AG20443 (cell line): ENCODE results near the gene AHCYL1.
A peak's percentile ranks its signal among the peaks of the same experiment; 100 is the strongest.

Source experiments
- DNase-seq: peaks from one replicate; pipeline ENCODE4 v3.0.0; 2012; ENCODE audit warnings: low spot score, mixed read lengths

The AHCYL1 gene

GRCh38 chr1:110063781-110064180, 79.2 kb downstream of the AHCYL1 start:
- DNase-seq = no peak

- no peak for DNase-seq
These were observed 80.2 kb downstream of the AHCYL1 start for GRCh38 chr1:110064576-110065337.

- DNase-seq = peak; percentile 43
These were observed 81.3 kb downstream of the AHCYL1 start for GRCh38 chr1:110065841-110066240.

DNA sequence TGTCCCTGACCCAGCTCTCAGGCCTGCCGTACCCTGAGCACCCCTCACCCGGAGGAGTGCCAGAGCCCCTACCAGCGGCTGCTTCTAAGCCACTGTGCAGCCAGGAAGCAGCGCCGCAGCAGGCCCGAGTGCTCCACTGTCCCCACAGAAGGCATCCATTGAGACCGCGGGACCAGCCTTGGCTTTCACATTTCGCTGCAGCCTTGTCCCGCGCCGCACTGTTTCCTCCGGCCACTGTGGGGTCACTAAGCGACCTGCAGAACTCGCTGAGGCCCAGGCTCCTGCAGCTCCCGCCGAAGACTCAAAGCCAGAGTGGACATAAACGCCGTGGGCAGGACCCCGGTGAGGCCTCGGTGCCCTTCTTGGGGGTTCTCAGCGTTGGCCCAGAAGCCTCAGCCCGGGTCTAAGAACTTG, 82.9 kb downstream of the AHCYL1 start:
- DNase-seq = no peak

- DNase-seq = no peak
These were observed 83.5 kb downstream of the AHCYL1 start for GRCh38 chr1:110067893-110068645.

GRCh38 chr1:110068646-110069403, 84.3 kb downstream of the AHCYL1 start:
- DNase-seq = no peak

GRCh38 chr1:110069404-110070281, 85.1 kb downstream of the AHCYL1 start:
- no peak for DNase-seq

DNA sequence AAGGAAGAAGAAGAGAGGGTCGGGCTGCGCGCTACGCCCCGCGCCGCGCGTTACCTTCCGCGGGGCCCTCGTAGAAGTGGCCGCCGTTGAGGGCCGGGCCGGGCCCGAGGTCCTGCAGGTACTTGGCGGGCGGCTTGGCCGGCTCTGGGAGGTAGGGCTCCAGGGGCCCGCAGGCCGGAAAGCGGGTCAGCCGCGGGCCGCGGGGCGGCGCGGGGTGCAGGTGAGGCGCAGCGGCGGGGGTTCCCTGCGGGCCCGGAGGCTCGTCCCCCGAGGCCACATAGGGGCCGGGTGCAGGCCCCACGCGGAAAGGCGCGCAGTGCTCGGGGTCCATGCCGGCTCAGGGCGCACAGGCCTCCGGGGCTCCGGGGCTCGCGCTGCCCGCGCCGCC, 85.7 kb downstream of the AHCYL1 start:
- no peak for DNase-seq

DNA sequence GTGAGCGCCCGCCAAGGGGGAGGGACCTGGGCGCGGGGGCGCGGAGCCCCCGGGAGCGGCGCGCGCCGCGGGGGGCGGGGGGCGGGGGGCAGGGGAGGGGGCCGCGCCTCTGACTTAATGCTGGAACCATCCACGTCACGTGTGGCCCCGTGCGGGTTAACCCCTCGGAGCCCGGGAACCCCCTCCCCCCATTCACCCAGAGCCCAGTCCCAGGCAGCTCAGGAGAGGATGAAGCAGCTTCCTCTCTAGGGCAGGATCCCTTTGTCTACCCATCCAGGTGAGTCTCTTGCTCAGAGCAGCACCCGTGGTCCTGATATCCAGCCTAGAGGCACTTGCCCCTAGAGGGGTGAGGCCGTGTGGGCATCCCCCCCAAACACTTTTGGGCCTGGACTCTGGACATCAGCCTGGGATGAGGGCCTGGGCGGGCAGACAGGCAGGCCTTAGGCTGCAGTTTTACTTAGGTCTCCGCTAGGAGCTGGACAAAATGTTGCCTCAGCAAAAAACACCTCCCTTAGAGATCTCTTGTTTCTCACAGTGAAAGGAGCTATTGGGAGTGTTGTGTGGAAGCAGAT, 86.2 kb downstream of the AHCYL1 start, which contains the start of gene ALX3:
Gene ALX3 (minus strand): TSS at position 2 of the 572 bp plus-strand sequence. CDS start 60 bp downstream, outside the sequence.
- DNase-seq = no peak
